GM20431 (cell line): ENCODE measurements around the gene GPR68.
"Not testable (repeated sequence)": the region's sequence is repeated elsewhere in the genome, so short reads cannot be mapped to it uniquely, and the experiment has no call there.

ENCODE experiments used
- in situ Hi-C: fragments of 300-500 bp; cut with MseI, MboI; formaldehyde crosslinking; loops from one replicate; pipeline ENCODE4 v1.15.0; 2020; ENCODE audit warnings: low sequenced_read_pairs; ENCODE audit not compliant: unreplicated experiment

GPR68 gene

DNA sequence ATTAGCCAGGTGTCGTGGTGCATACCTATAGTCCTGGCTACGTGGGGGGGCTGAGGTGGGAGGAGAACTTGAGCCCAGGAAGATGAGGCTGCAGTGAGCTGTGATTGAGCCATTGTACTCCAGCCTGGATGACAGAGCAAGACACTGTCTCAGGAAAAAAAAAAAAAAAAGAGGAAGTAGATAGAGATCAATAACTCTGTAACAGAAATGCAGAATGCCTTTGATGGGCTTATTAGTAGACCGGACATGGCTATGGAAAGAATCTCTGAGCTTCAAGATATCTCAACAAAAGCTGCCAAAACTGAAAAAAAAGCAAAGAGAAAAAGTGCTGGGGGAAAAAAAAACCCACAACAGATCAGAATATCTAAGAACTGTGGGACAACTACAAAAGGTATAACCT is 37.5 kb downstream of the GPR68 start:
- in situ Hi-C loops: no loop called here

- in situ Hi-C loops: no loop called here
These were observed 39.0 kb downstream of the GPR68 start for GRCh38 chr14:91205459-91205858.

- in situ Hi-C loops: no loop called here
These were observed 39.8 kb downstream of the GPR68 start for GRCh38 chr14:91204657-91205056.

DNA sequence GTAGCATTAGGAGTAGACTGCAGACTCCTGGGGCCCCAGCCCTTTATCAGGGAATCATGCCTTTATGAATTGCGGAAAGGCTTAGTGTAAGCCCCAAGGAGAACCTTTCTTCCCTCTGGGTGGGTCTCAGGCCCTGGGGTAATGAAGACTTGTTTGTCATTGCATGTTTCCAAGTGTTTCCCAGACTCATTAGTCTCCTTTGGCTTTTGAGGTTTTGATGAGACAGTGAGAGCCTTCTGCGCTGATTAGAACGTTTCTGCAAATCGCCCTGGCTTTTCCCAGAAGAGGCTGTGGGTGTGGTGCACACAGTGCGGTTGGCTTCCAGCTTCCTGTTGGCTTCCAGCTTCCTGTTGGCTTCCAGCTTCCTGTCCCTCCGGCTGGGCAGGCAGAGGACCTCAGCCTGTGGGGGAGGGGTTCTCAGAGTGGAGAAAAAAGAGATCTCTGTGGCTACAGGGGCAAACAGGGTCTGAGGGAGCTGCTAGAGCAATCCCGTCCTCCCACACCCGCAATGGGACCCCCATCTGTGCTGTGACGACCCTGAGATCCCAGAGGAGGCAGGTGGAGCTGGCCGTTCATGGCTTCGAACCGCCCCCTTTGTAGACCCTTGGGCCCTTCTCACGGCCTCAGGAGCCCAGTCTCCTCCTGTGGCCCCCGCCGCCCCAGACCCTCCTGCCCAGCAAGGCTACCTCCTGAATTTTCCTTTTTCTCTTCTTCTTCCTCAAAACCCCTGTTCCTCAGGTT is 42.1 kb downstream of the GPR68 start:
- in situ Hi-C loops: no loop called here

DNA sequence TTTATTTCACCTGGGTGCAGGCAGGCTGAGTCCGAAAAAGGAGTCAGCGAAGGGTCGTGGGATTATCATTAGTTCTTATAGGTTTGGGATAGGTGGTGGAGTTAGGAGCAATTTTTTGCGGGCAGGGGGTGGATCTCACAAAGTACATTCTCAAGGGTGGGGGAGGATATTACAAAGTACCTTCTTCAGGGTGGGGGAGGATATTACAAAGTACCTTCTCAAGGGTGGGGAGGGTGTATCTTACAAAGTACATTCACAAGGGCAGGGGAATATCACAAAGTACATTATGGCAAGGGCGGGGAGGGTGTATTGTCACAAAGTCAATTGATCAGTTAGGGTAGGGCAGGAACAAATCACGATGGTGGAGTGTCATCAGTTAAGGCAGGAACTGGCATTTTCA is 43.7 kb downstream of the GPR68 start:
- in situ Hi-C loops: not testable (repeated sequence)

GRCh38 chr14:91197631-91198030 is 46.9 kb downstream of the GPR68 start:
- in situ Hi-C loops: no loop called here

GRCh38 chr14:91195881-91196280 is 48.6 kb downstream of the GPR68 start:
- in situ Hi-C loops: no loop called here

DNA sequence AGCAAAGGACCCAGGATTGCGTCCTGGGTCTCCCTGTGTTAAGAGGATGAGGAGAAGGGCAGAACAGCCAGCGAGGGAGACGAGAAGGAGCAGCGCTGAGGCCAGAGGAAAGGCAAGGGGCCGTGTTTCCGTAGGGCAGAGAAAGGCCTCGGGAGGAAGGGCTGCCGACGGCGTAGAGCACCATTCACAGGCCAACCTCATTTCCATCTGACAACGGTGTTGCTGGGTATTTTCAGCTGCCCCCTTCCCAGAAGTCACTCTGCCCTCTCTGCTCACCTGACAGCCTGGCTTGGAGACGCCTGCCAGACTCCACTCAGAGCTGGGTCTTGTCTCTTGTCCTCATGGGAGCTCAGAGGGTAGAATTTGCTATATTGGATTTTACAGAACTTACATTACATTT is 51.4 kb downstream of the GPR68 start:
- in situ Hi-C loops: no loop called here

DNA sequence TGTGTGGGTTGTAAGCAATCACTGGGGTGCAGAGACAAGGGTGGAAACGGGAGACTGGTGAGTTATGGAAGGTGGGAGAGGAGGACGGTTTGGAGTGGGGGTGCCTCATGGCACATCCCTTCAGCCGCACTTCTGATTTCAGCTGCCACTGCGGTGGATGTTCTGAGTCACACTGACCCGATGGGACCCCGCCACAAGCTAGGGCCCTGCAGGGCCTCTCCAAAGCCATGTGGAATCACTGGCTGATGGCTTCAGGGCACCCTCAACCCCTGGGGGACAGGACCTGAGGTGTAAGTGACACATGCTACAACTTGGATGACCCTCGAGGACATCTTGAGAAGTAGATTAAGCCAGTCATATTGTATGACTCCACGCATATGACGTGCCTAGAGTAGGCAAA is 53.7 kb downstream of the GPR68 start:
- in situ Hi-C loops: no loop called here

DNA sequence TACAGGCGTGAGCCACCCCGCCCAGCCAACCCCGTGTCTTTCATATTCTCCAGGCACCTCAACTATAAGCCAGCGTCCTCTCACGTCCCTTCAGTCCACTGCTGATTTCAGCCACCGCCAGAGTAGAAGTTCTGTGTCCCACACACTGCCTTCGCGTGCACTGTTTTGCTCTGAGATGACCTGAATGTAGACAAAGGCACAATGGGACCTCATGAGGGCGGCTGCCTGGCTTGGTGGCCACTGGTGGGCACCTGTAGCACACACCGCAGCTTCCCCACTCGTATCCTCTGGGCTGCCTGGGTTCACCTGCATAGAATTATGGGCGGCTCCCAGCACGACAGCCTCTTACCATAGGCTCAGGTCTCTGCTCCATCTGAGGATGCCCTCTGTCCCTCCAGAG is 57.2 kb downstream of the GPR68 start:
- in situ Hi-C loops: no loop called here

DNA sequence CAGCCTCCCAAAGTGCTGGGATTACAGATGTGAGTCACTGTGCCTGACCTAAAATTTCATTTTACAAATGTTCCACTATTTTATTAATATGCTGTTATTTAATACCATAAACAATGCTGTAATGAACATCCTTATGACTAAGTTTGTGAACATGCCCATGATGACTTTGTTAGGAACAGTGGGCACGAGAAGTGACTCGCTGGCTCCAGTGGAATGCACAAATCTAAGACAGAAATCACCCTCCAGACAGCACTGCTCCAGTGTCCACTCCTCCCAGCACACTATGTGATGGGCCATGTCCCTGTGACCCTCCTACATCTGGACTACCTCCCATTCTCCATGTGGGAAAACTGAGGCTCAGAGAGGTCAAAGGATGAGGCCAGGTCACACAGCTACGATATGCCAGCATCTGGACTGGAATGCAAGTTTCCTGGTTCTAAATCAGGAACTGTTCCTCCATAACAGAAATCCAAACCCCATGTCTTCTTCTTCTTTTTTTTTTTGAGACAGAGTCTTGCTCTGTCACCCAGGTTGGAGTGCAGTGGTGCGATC is 57.9 kb downstream of the GPR68 start:
- in situ Hi-C loops: no loop called here

GRCh38 chr14:91185721-91186120 is 58.8 kb downstream of the GPR68 start:
- in situ Hi-C loops: no loop called here

DNA sequence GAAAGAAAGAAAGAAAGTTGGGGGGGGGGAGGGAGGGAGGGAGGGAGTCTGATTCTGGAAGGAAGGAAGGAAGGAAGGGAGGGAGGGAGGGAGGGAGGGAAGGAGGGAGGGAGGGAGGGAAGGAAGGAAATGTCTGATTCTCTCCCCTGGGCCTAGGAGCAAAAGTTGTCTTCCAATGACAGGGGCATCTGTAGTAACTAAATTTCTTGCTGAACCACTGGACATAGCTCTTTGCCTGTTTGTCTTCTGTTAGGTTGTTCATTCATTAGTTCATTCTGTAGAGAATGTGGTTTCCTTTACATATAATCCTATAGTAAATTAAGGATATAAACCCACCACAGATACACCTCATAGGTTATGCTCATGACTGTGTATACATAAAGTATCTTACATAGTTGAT is 59.9 kb downstream of the GPR68 start:
- in situ Hi-C loops: no loop called here

DNA sequence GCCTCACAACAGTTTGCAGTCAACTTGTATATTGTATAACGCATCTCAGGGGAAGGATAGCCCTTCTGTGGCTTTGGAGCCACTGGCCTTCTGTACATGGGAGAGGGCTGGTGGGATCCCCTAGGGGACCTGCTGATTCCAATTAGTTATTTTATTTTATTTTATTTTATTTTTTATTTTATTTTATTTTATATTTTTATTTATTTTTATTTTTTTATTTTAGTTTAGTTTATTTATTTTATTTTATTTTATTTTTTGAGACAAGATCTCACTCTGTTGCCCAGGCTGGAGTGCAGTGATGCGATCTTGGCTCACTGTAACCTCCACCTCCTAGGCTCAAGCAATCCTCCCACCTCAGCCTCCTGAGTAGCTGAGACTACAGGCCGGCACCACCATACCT is 61.8 kb downstream of the GPR68 start:
- in situ Hi-C loops: not testable (repeated sequence)
